Activated CD4-positive, alpha-beta memory T cell treated with anti-CD3 and anti-CD28 coated beads, Interleukin-2, amount 10 ng/mL, durations not matched to agents 7 days and 5 days (primary cell): ENCODE results near the gene CELF4. TPM values are rescaled to one million over a fixed set of nuclear protein-coding genes. Genes with fewer than 3 reads are reported as not detected.

ENCODE experiments used
- CTCF ChIA-PET: fragments of 350-600 bp; sonication (Branson Sonifier 250); formaldehyde crosslinking; loops from one replicate; lab custom pipeline; 2021; ENCODE audit warnings: antibody characterized with exemption, inconsistent platforms; lab: Charles Lee
- POLR2A ChIA-PET: fragments of 350-600 bp; sonication (Branson Sonifier 250); formaldehyde crosslinking; loops from one replicate; lab custom pipeline; 2021; ENCODE audit warnings: antibody characterized with exemption; lab: Charles Lee
- DNase-seq: peaks from one replicate; pipeline ENCODE4 v3.0.0-alpha.2; 2020
- H3K27ac Mint-ChIP-seq: one replicate; pipeline ENCODE4 v1.8.0; 2021; ENCODE audit warnings: mild to moderate bottlenecking, mixed read lengths
- H3K27me3 Mint-ChIP-seq: one replicate; pipeline ENCODE4 v1.8.0; 2021; ENCODE audit warnings: mixed read lengths
- H3K36me3 Mint-ChIP-seq: one replicate; pipeline ENCODE4 v1.8.0; 2021; ENCODE audit warnings: low read depth, mixed read lengths
- H3K4me1 Mint-ChIP-seq: one replicate; pipeline ENCODE4 v1.8.0; 2021; ENCODE audit warnings: mixed read lengths
- H3K4me3 Mint-ChIP-seq: one replicate; pipeline ENCODE4 v1.8.0; 2021; ENCODE audit warnings: mild to moderate bottlenecking, mixed read lengths
- H3K9me3 Mint-ChIP-seq: one replicate; pipeline ENCODE4 v1.8.0; 2021; ENCODE audit warnings: mixed read lengths
- total RNA-seq, 2 experiments: library from RNA; stranded (reverse); gene quantifications; one replicate each; pipeline ENCODE4 v1.2.3, GENCODE V29; 2021

Gene CELF4
- total RNA-seq, 2 experiments from 2014 or later = not detected

DNA sequence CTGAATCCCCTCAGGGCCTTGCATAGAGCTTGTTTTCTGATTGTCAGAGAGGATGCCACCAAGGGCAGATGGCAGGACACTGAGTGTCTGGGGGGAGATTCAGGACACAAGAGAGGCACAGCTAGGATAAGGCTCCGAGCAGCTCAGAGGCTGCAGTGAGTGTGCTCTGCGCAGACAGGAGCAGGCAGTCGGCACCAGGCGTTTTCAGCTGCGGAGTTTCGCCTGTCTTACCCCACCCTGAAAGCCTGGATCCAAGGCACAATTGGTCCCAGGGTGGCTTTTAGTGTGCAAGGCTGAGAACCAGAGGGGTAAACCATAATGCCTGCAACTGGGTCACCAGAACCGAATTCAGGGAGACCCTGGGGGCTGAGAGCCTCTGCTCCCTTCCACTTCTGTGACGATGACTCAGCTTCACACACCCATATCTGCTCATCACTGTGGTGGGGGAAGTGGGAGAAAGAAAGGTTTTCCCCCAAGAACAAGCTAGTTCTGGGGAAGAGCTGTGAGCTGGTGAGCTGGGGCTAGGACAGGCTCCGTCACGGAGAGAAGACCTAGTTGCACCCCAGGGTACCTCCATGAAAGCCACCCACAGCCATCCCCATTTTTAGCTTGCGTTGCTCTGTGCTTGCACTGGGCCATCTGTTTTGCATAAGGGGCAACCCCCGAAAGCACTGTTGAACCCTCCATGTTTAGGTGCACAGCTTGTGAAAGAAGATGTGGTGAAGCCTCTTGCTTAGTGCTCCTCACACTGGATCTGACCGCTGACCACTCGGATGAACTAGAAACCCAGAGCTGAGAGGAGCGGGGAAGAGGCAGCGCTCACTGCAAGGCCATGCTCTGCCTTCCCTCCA is 173.7 kb downstream of the CELF4 start:
- no peak overlapping the region for H3K27ac Mint-ChIP-seq
- no peaks in the 10 kb centered on the region for H3K36me3 Mint-ChIP-seq
- CTCF ChIA-PET = no interaction called here

DNA sequence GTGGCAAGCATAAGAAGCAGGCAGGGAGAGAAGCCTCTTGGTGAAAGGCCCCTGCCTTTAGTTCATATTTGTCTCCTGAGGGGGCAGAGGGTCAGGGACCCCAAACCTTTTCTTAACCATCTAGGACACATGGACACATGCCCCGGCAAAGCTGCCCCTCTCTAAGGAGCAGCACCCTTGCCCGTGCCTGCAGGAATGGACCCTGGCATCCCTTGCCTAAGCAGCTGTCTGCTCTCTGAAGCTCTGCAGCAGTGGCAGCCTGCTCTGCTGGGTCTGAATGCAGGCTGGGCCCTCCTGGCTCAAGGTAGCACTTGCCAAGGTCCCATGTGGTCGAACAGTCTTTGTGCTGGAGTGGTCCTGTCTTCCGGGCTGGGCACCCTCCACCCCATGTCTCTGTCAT is 174.4 kb downstream of the CELF4 start:
- H3K27ac Mint-ChIP-seq = no peak overlapping the region
- CTCF ChIA-PET = no interaction called here
- no peaks in the 10 kb centered on the region for H3K36me3 Mint-ChIP-seq
- DNase-seq = no peak
- H3K4me1 Mint-ChIP-seq = no peaks in the 10 kb centered on the region
- POLR2A ChIA-PET = no interaction called here
- H3K9me3 Mint-ChIP-seq = no peaks in the 10 kb centered on the region
- H3K4me3 Mint-ChIP-seq = no peak overlapping the region
- H3K27me3 Mint-ChIP-seq = peaks cover 23% of the 10 kb centered on the region

More for the DNA sequence above, 173.7 kb downstream of the CELF4 start:
- H3K4me1 Mint-ChIP-seq = no peaks in the 10 kb centered on the region
- peaks cover 22% of the 10 kb centered on the region for H3K27me3 Mint-ChIP-seq
- H3K9me3 Mint-ChIP-seq = no peaks in the 10 kb centered on the region
- no peak overlapping the region for H3K4me3 Mint-ChIP-seq
- DNase-seq = no peak
- POLR2A ChIA-PET = no interaction called here

DNA sequence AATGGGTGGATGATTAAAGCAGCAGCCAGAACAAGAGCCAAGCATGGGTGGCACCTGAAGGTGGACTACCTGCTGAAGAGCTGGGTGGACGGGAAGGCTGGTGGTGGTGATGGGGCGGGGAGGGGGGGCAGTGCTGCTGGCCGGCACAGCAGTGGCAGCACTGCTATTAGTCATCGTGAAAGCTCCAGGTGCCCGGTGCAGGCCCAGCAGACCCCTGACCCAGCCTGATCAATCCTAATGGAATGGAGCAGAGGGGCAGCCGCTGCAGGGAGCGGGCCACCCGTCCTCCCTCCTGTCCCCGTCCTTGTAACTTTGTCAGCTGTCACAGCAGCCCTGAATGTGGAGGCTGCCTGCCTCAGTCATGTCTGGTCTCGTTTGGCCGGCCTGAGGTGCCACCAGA is 174.9 kb downstream of the CELF4 start:
- POLR2A ChIA-PET = no interaction called here
- no peak for DNase-seq
- H3K9me3 Mint-ChIP-seq = no peaks in the 10 kb centered on the region
- H3K36me3 Mint-ChIP-seq = no peaks in the 10 kb centered on the region
- no peak overlapping the region for H3K4me3 Mint-ChIP-seq
- peaks cover 22% of the 10 kb centered on the region for H3K27me3 Mint-ChIP-seq
- CTCF ChIA-PET = no interaction called here
- no peak overlapping the region for H3K27ac Mint-ChIP-seq
- no peaks in the 10 kb centered on the region for H3K4me1 Mint-ChIP-seq

DNA sequence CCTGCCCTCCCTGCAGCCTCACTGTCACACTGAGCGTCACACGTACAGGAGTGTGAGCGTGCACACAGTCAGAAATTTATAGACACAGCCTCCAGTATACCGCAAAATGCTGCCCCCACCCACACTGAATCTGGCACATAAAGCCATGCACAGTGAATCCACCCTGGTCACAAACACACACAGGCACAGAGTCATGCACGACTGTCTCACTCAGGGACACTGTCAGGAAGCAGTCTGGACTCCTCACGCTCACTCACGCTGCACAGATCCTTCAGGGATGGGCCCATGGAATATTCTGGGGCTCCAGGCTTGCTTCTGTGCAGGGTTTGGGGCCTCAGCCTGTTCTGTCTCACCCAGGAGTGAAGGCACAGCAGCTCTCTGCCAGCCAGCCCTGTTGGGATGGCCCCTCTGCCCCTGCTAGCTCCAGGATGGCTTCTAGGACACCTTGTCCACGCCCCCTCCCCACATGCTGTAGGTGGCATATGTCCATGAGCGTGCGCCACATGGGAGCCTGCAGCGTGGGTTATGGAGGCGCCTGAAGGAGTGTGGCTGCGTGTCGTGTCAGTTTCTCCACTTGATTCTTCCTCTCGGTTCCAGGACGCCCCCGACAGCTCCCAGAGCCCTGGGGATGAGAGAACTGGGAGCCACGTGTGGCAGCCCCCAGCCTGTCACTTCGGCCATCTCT is 175.8 kb downstream of the CELF4 start:
- CTCF ChIA-PET = no interaction called here

DNA sequence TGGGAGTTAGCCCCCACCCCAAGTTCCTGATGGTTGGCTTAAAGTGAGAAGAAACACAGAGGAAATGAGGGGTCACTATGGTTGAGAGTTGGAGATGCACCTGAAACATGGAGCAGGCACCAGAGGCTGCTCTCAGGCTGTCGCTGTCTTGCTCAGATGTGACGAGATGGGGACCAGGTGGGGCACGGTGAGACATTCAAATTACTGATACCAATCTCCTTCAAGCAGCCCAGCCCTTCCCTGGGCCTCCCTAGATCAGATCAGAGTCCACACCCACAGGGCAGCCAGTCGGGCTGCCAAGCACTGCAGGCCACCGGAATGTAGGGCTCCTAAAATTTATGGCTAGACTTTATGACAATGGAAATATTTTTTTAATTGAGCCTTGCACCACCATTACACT is 176.6 kb downstream of the CELF4 start:
- Mint-ChIP-seq H3K36me3 (no peaks in the 10 kb centered on the region), H3K27ac (no peak overlapping the region), H3K4me1 (no peaks in the 10 kb centered on the region), H3K9me3 (no peaks in the 10 kb centered on the region), H3K27me3 (peaks cover 16% of the 10 kb centered on the region), H3K4me3 (no peak overlapping the region)
- ChIA-PET CTCF (no interaction called here), POLR2A (no interaction called here)
- no peak for DNase-seq

More for the DNA sequence above, 175.8 kb downstream of the CELF4 start:
- Mint-ChIP-seq H3K4me1 (no peaks in the 10 kb centered on the region), H3K9me3 (no peaks in the 10 kb centered on the region), H3K36me3 (no peaks in the 10 kb centered on the region), H3K4me3 (no peak overlapping the region), H3K27me3 (peaks cover 17% of the 10 kb centered on the region), H3K27ac (no peak overlapping the region)
- DNase-seq = no peak
- POLR2A ChIA-PET = no interaction called here

DNA sequence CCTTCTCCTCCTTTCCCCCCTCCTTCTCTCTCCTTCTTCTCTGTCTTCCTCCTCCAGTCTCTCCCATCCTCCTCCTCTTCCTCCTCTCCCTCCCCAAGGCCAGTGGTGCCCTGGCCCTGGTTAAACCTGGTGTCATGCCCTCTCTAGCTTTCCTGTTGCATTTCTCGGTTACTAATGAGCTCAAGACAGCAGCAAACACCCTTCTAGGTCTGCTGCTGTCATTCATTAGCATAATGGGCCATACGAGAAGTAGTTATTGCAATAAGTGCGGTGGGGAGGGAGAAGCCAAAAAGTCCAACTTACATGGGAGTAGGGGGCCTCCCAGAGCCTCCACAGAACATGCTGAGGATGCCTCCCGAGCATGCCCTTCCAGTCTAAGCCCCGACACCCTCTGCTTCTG is 177.2 kb downstream of the CELF4 start:
- DNase-seq = no peak
- ChIA-PET CTCF (no interaction called here), POLR2A (no interaction called here)
- H3K4me1 Mint-ChIP-seq = no peaks in the 10 kb centered on the region
- H3K36me3 Mint-ChIP-seq = no peaks in the 10 kb centered on the region
- H3K4me3 Mint-ChIP-seq = no peak overlapping the region
- H3K9me3 Mint-ChIP-seq = no peaks in the 10 kb centered on the region
- peaks cover 12% of the 10 kb centered on the region for H3K27me3 Mint-ChIP-seq
- H3K27ac Mint-ChIP-seq = no peak overlapping the region

DNA sequence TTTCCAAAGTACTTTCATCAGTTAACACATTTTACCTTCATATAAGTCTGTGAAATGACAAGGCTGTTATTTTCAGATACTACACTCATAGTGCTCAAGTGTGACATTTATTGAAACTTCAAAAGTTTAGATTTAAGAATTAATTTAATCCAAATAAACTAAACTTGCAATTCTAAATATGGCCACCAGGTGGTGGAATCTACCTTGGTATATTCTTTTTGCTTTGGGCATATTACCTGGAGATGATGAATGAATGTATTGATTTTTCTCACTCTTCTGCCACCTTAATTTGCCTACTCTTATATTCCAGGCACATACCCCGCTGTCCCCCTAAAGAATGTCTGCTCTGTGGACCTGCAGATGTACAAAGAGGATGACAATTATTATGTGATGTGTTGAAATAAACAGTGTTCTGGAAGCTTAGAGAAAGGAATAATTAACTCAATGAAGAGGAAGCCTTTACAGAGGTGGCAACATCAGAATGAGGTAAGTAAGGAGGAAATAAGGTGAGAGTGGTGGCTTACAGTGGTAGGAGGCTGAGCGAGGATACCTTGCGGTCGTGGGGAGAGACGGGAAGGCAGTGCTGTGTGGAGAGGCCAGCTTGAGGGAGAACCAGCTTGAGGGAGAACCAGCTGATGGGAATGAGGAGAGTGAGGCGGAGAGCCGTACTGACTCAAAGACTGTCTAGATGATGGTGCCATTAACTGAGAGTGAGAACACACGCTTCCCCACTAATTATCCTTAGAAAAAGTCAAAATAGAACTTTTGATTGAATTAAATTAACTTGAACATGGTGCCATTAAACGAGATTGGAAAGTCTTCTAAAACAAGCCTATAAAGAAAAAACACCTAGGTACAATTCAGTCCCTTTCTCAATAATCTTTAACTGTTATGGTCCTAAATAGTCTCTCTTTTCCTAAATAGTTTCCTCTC is 179.5 kb downstream of the CELF4 start:
- DNase-seq = no peak
- ChIA-PET POLR2A (interaction anchor here (1.1 kb wide), 1 partner anchor 22 kb away, joined by 3 read pairs; no protein-coding TSS in a partner anchor), CTCF (interaction anchor here (0.8 kb wide), 1 partner anchor 152 kb away, joined by 3 read pairs; no protein-coding TSS in a partner anchor)
- Mint-ChIP-seq H3K9me3 (no peaks in the 10 kb centered on the region), H3K4me3 (no peak overlapping the region), H3K27ac (no peak overlapping the region), H3K36me3 (no peaks in the 10 kb centered on the region), H3K27me3 (peaks cover 3% of the 10 kb centered on the region), H3K4me1 (no peaks in the 10 kb centered on the region)

DNA sequence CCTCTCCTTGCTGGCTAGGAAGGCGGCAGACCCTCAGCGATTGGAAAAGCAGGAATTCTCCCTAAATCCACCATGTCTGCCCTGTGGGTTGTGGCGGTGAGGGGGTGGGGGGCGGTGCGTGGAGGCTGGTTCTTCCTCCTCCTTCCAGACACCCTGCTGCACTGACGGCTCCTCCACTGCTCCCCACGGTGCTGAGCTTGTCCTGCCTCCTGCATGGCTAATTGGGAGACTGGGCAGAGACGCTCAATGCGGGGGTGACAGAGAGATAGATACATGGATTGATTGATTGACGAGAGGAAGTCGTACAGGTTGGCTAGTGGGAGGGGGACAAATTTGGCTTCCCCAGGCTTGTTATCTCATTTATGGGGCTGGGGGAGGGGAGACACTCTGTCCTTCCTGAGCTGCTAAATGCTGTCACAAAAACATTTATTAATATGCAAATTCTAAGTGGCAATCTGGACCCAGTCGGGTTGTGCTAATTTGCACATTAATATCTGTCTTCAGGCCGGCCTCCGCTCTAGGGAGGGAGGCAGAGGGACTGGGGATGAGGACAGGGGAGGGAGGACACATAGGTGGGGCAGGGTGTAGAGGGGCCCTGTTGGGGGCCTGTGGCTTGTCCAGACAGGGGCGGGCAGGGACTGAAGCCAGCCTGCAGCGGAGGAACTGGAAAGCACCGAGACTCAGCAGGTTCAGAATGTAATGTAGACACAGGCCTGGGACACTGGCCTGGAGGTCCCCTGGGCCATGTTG is 181.6 kb downstream of the CELF4 start:
- Mint-ChIP-seq H3K4me1 (no peaks in the 10 kb centered on the region), H3K27me3 (peaks cover 3% of the 10 kb centered on the region), H3K4me3 (no peak overlapping the region), H3K9me3 (no peaks in the 10 kb centered on the region), H3K36me3 (no peaks in the 10 kb centered on the region), H3K27ac (no peak overlapping the region)
- ChIA-PET CTCF (interaction anchor here (1.1 kb wide), 1 partner anchor 441 kb away, joined by 3 read pairs; no protein-coding TSS in a partner anchor), POLR2A (no interaction called here)
- no peak for DNase-seq

DNA sequence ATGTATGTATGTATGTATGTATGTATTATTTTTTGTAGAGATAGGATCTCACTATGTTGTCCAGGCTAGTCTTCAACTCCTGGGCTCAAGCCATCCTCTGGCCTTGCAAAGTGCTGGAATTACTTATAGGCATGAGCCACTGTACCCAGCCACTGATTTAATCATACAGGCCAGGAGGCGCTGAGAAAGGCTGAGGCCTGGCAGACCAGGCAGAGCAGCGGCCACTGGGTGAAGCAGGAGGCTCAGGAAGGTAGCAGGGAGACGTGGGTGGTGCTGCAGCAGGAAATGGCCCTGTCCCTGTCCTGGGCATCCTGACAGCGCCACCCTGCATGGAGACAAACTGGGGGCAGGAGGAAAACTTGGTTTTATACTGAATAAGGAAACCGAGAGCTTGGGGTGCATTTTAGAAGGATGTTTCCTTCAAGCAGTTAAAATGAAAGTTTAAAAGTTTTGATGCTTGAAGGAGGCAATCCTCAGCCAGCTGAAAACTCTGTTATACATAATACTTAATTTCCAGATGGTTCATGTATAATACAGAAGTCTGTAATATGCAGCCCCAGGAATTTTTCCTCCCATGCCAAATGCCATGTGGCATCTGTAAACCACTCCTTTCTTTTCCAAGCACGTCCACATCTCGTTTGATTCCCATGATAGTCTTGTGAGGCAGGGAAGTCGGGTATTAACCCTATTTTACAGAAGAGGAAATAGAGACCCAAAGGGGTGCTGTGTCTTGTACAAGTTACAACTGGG is 182.4 kb downstream of the CELF4 start:
- DNase-seq = no peak
- Mint-ChIP-seq H3K9me3 (no peaks in the 10 kb centered on the region), H3K4me1 (no peaks in the 10 kb centered on the region), H3K36me3 (no peaks in the 10 kb centered on the region), H3K27ac (no peak overlapping the region), H3K4me3 (no peak overlapping the region), H3K27me3 (peaks cover 3% of the 10 kb centered on the region)
- CTCF ChIA-PET = interaction anchor here (1.1 kb wide), 1 partner anchor 441 kb away, joined by 3 read pairs; no protein-coding TSS in a partner anchor
- POLR2A ChIA-PET = no interaction called here

DNA sequence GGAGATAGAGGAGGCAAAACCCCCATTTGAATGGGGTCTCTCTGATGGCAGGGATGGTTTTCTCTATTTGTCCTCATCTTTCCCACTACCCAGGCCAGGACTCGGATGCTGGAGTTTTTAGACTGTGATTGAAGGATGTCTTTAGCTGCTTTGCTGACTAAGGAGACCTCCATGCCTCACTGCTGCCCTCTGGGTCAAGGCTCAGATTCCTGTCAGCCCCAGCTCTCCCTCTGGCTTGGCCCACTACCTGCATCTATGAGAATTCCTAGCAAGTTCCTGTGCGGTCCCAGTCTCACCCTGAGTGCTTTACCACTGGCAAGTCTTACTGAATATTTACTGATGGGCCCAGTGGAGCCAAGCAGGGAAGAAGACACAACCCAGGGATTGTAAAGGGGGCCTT is 184.0 kb downstream of the CELF4 start:
- Mint-ChIP-seq H3K4me3 (no peak overlapping the region), H3K27me3 (peaks cover 3% of the 10 kb centered on the region), H3K4me1 (no peaks in the 10 kb centered on the region), H3K27ac (no peak overlapping the region), H3K36me3 (no peaks in the 10 kb centered on the region), H3K9me3 (no peaks in the 10 kb centered on the region)
- DNase-seq = no peak
- ChIA-PET POLR2A (no interaction called here), CTCF (no interaction called here)

DNA sequence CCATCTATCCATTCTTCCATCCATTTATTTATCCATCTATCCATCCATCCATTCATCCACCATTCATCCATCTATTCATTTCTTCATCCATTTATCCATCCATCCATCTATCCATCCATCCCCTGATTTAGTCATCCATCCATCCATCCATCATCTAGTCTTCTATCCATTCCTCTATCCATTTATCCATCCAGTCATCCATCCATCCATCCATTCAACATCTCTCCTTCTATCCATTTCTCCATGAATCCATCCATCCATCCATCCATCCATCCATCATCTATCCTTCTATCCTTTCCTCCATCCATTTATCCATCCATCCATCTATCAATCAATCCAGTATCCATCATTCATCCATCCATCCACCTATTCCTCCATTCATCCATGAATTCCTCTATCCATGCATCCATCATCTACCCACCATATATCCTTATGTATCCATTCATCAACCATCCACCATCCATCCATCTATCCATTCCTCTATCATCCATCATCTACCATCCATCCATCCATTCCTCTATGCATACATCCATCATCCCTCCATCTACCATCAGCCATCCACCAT is 185.0 kb downstream of the CELF4 start:
- no peak overlapping the region for H3K27ac Mint-ChIP-seq
- DNase-seq = no peak
- no peaks in the 10 kb centered on the region for H3K27me3 Mint-ChIP-seq
- no peak overlapping the region for H3K4me3 Mint-ChIP-seq
- no peaks in the 10 kb centered on the region for H3K4me1 Mint-ChIP-seq
- CTCF ChIA-PET = no interaction called here
- H3K36me3 Mint-ChIP-seq = no peaks in the 10 kb centered on the region
- H3K9me3 Mint-ChIP-seq = no peaks in the 10 kb centered on the region
- POLR2A ChIA-PET = no interaction called here
